Kidney glomerular epithelial cell (primary cell): Measurements from ENCODE around the gene TUBA3D.
A peak's percentile ranks its signal among the peaks of the same experiment; 100 is the strongest.
"Not testable (repeated sequence)": the region's sequence is repeated elsewhere in the genome, so short reads cannot be mapped to it uniquely, and the experiment has no call there.

Experiments used
- DNase-seq: peaks from one replicate; lab custom pipeline; 2025; lab: John Stamatoyannopoulos, UW

TUBA3D gene

DNA sequence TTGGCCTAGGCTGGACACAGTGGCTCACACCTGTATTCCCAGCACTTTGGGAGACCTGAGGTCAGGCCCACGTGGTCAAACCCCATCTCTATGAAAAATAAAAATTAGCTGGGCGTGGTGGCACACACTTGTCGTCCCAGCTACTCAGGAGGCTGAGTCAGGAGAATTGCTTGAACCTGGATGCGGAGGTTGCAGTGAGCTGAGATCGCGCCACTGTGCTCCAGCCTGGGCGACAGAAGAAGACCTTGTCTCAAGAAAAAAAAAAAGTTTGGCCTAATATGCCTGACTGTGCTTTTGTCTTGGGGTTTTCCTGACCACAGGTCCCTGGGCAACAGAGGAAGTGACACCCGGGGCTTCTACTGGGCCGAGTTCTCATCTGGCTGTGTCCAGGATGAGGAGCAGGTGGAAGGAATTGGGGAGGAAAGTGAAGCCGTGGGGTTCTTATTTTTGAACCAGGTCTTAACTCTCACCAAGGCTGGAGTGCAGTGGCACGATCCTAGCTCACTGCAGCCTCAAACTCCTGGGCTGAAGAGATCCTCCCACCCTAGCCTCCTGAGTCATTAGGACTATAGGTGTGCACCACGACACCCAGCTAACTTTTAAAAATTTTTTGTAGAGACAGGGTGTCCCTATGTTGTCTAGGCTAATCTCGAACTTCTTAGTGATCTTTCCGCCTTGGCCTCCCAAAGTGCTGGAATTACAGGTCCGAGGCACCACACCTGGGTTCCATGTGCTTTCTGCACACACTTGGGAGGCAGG lies 38.7 kb downstream of the TUBA3D start:
- DNase-seq, result not testable (repeated sequence)

DNA sequence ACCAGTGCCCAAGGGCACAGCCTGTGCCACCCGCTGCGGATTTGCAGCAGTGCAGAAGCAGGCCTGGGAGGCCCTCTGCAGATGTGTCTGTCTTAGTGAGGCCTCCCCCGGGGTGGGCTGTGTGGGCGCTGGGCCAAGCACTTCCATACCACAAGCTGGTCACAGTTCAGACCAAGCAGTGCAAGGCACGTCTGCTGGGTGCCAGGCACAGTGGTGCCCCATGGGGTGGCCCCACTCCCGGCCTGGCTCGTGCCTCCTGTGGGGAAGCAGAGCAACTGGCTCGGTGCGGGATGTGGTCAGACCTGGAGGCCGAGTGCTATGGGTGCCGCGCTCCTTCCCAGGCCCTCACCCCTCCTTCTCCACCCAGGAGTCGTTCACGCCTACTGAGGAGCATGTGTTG lies 39.3 kb downstream of the TUBA3D start:
- DNase-seq, result not testable (repeated sequence)

DNA sequence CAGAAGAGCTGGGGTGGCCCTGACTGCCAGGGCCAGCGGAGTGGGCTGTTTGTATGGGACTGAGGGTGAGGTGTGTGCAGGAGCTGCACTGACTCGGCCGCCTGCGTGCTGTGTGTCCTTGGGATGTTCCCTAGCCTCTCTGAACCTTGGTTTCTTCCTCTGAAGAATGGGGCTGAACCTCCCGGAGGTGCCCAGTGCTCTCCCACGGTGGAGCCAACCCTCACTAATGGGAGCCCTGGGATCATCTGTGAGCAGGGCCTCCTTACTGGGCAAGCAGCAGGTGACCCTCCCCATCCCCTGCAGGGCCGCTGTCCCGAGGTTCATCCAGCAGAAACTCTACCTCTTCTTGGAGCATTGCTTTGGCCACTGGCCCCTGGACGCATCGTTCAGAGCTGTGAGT lies 40.1 kb downstream of the TUBA3D start:
- DNase-seq, result no peak

DNA sequence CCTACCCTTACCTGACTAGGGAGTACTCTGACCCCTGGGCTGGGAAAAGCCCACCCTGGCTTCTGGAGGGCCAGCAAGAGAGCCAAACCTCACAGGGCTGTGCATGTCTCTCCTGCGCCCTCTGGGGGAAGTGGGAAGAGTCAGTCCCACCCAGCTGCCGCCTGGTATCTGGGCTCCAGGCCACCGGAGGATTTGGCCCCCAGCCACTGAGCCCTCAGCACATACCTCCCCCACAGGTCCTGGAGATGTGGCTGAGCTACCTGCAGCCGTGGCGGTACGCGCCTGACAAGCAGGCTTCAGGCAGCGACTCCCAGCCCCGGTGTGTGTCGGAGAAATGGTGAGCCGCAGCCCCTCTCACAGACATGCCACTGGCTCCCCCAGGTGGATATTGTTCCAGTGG lies 40.7 kb downstream of the TUBA3D start:
- peak; percentile 43 for DNase-seq

DNA sequence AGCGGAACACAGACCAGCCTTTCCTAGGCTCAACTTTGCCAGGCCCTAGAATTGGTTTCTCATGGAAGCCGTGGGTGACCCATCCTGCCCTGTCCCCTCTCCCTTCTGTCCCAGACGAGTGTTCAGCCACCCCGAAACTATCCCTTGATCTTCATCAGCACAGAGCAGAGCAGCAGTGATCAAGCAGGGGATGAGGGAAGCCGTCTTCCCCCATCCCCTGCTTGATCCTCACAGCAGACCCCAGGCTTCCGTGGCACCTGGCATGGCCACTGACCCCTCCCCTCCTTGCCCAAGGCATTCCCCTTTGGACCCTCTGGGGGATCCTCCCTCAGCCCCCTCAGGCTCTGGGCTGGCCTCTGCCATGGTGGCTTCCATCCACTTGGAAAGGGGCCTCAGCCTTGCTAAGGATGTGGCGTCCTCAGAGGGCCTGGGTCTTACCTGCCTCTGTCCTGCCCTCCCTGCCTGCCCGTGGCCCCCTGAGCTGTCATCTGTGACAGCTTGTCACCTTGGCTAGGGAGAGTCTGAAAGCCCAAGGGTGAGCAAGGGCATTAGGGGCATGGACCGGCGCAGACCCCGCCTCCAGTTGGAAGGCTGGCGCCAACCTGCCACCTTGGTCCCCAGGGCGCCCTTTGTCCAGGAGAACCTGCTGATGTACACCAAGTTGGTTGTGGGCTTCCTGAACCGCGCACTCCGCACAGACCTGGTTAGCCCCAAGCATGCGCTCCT lies 41.4 kb downstream of the TUBA3D start:
- DNase-seq, result no peak

DNA sequence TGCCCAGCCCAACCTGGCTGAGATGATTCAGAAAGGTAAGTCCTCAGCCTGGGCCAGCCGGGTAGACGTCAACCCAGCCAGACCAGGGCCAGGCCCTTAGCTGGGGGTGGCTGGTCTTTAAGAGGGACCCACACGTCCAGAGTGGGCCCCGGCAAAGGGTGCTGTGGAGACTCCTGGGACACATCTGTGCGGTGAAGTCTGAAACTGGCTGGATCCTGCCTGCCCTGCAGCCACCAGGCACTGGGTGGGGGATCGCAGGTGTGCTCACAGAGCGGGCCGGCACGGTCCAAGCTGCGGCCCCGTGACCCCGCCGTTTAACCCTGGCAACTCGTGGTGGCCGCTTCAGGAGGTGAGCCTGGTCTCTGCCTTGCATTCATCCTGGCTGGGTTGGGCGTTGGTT lies 41.9 kb downstream of the TUBA3D start:
- DNase-seq, result not testable (repeated sequence)

DNA sequence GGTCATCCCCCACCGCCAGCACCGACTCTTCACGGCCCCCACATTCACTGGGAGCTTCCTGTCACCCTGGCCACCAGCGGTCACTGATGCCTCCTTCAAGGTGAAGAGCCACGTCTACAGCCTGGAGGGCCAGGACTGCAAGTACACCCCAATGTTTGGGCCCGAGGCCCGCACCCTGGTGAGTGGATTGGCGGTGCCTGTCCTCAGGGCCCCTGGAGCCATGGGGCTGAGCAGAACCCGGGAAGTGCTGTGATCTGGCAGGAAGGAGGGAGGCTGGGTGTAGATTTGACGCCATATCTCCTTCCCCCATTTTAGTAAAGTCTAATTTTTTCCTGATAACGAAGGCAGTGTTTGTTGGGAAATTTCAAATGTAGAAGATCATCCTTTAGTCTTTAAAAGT lies 42.6 kb downstream of the TUBA3D start:
- DNase-seq, result not testable (repeated sequence)

DNA sequence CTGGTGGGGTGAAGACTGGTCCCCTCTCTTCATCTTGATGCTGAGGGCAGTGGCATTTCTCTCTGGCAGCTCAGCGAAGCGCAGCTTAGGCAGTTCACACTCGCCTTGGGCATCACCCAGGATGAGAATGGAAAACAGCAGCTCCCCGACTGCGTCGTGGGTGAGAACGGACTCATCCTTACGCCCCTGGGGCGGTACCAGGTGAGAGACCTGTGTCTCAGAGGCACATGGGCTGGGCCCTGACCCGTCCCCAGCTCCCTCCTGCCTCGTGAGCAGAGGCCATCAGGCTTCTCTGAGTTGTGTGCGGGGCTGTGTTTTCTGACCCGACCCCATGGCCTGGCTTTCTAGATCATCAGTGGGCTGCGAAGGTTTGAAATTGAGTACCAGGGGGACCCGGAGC lies 43.5 kb downstream of the TUBA3D start:
- no peak for DNase-seq

DNA sequence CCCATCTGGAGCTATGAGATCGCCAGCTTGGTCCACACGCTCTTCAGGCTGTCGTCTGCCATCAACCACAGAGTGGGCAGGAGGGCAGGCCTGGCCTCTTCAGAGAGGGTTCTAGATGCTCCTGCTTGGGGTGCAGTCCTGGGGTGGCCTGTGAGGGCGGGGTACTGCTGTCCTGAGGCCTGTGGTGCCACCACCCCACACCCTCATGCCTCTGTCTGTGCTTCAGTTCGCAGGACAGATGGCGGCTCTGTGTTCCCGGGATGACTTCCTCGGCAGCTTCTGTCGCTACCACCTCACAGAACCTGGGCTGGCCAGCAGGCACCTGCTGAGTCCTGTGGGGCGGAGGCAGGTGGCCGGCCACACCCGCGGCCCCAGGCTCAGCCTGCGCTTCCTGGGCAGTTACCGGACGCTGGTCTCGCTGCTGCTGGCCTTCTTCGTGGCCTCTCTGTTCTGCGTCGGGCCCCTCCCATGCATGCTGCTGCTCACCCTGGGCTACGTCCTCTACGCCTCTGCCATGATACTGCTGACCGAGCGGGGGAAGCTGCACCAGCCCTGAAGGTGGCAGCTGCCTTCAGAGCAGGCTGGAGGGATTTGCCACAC lies 44.1 kb downstream of the TUBA3D start:
- not testable (repeated sequence) for DNase-seq

DNA sequence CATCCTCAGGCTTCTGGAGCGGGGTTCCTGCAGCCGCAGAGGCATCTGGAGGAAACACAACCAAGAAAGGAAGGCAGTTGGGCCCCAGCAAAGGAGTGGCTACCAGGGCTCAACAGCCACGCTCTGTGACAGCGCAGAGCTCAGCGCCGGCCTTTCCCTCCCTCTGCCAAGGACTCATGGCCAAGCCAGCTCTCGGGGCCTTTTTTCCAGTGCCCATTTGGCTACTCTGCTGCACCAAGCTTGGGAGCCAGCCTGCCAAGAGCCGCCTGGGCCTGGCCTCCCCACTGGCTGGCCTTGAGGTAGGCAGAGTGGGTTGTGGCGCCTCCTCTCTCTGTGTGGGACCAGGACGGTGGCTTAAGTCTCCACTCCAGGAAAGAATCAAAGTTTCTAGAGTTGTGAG lies 44.6 kb downstream of the TUBA3D start:
- no peak for DNase-seq

DNA sequence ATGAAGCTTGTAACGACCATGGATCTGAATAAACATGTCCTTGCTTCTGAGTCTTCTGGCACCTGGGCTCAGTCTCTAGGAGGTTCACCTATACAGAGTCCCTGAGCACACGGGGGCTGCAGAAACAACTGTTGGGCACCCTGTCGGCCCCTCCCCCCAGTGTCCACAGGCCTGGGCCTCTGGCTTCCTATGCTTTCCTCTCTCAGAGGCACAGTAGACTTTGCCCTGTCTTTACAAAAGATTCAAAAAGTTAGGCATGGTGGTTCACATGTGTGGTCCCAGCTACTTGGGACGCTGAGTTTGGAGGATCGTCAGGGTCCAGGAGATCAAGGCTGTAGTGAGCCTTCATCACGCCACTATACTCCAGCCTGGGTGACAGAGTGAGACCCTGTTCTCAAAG lies 45.6 kb downstream of the TUBA3D start:
- not testable (repeated sequence) for DNase-seq

DNA sequence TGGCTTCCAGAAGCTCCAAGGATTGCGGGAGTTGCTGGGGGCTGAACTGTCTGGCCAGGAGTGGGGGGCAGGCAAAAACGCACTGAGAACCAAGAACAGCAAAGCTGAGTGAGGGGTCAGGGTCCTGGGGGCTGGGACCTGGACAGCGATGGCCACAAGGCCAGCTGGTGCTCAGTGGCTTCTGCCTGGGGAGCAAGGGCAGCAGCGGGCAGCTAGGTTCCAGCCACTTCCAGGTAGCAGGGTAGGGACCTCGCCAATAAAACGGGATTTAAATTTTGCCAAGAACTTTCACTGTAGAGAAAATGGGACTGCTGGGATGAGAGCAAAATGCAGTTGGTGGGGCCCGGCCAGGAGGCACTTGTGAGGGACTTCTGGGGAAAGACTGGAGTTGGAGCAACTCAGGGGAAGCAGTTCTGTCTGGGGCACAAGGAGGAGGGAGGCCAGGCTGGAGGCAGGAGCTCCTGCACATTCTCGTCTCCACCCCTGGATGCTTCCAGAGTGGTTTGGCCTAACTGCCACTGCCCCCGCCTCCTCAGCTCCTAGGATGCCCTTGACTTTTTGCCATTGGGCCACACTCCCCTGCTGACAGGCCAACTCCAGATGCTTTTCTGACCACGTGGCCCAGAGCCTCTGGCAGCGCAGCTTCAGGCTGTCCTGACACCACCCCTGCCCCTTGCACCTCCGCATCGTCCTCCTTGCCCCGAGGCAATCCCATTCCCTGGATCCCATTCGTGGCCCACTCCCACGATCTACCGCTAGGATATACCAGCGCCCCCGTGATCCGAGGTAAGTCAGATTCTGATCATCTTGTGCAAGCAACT lies 46.3 kb downstream of the TUBA3D start:
- DNase-seq, result no peak

DNA sequence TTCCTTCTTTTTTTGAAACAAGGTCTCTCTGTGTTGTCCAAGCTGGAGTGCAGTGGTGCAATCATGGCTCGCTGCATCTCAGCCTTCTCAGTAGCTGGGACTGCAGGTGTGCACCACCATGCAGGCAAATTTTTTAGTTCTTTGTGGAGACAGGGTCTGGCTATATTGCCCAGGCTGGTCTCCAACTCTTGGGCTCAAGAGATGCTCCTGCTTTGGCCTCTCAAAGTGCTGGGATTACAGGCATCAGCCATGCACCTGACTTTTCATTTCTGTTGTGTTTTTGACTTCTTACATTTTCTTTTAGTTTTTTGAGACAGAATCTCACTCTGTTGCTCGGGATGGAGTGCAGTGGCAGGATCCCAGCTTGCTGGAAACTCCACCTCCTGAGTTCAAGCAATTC lies 49.3 kb downstream of the TUBA3D start:
- not testable (repeated sequence) for DNase-seq

DNA sequence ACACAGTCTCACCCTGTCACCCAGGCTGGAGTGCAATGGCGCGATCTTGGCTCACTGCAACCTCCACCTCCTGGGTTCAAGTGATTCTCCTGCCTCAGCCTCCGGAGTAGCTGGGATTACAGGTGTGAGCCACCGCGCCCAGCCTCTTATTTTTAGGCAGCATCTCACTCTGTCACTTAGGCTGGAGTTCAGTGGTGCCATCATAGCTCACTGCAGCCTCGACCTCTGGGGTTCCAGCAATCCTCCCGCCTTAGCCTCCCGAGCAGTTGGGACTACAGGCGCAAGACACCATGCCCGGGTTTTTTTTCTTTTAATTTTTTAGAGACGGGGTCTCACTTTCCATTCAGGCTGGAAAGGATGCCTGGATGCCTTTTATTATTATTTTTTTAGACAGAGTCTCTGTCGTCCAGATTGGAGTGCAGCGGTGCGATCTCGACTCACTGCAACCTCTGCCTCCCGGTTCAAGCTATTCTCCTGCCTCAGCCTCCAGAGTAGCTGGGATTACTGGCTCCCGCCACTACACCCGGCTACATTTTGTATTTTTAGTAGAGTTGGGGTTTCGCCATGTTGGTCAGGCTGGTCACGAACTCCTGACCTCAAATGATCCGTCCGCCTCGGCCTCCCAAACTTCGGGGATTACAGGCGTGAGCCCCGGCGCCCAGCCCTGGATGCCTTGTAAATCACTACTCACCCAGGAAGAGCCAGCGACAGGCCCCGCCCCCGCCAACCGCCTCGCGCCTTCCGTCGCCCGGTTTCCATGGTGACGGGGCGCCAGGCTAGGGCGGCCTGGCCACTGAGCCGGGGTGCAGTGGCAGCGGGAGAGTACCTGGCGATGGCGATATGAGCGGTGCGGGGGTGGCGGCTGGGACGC lies 51.4 kb downstream of the TUBA3D start, which contains the start of gene CCDC74A:
TSS of gene CCDC74A (plus strand) at position 758 of the 871 bp plus-strand sequence. CDS start at position 841, 83 bp downstream.
- DNase-seq, result peak; percentile 19

DNA sequence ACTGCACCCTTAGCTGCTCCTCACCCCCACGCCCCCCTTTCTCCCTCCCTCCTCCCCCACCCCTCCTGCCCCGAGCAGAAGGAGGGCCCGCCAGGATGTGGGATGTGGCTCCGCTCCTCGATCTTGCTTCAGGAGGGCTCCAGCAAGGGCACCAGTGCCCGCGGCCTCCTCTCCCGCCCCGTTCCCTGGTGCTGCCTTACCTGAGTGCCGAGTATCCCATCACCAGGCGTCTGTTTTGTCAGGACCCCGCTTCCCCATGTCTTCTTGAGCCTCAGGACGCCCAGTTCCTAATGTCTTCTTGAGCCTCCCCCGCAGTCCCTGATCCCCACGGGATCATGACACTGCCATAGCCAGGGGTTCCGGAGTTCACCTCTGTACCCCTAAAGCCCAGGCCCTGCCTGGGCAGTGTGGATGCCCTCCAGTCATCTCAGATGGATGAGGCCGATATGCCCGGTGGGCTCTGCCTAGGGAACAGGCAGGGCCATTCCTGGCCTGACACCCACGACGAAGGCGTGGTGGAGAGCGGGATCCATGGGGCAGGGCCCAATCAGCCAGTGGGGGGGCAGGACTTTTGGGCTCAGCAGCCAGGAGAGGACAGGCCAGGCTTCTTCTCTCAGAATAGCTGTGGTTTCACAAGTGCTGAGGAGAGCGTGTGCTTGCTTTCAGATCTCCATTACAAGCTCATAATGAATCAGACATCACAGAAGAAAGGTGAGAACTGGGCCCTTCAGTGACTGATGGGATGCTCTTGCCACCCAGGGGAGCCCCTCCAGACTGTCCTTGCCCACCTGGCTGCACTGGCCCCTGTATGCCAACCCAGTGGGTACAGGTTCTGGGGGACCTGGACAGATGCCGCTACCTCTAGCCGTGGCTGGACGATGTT lies 53.3 kb downstream of the TUBA3D start:
- not testable (repeated sequence) for DNase-seq

DNA sequence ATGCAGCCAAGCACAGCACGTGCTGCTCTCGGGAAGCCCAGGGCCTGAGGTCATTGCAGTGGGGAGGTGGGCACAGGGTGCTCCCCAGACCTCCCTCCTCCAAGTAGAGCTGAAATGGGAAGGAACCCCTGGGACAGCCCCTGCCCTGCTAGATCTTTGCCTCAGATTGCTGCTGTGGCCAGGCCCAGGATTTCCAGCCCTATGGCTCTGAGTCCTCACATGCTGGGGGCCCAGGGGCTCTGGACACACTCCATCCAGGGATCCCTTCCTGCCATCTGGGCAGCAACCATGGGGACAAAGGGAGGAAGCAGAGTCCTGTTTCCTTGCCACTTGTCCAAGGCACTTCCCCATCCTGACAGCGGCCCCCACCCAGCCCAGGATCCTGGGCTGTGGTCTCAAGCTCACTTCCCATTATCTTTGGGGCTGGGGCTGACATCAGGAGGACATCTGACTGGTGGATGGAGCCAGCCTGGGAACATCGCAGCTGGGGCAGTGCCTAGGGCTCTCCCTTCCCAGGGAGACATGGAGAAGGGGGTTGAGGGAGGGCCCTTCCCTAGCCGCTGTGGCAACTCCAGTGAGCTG lies 54.0 kb downstream of the TUBA3D start:
- not testable (repeated sequence) for DNase-seq

DNA sequence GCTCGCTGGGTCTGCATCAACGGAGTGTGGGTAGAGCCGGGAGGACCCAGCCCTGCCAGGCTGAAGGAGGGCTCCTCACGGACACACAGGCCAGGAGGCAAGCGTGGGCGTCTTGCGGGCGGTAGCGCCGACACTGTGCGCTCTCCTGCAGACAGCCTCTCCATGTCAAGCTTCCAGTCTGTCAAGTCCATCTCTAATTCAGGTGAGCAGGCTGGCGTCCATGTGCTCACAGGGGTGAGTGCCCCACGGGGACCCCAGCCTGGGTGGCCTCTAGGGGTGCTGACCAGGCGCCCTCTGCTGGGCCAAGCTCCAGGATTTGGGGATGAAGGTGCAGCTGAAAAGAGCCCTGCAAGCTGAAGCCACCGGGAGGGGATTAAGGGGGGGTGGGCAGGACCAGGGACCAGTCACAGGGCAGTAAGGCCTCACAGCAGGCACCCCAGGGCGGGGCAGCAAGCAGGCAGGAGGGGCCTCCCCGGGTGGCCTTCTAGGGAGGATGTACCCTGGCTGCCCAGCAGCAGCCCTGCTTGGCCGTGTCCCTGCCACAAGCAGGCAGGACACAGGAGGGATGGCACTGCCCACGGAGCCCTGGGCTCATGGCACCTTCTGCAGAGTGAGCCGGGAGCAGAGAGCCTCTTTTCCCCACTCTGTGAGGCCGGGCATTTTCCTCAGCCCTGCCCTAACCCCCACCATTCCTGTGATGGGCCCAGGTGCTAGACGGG lies 54.9 kb downstream of the TUBA3D start:
- DNase-seq, result not testable (repeated sequence)

DNA sequence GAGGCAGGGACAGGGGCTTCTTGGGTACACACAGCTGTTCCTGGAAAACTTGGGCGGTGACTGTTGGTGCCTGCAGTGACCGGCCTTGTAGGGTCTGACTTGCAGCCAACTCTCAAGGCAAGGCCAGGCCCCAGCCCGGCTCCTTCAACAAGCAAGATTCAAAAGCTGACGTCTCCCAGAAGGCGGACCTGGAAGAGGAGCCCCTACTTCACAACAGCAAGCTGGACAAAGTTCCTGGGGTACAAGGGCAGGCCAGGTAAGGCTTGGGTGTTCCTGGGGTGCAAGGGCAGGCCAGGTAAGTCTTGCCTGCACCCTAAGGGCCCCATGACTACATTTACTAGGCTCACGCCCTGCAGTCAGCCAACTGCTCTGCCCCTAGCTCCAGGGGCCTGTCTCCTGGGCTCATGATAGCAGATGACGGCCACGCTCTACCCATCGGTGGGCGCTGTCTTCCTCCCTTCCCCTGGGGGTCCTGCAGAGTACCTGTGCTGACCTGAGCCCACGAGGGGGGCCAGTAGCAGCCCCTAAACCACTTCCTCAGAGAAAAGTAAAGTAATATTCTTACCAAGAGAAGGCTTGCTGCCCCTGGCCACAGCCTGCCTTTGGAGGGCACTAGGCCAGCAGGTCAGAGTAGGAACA lies 55.7 kb downstream of the TUBA3D start:
- DNase-seq, result not testable (repeated sequence)
